GM12878 (cell line): ENCODE measurements around the gene ITGA1.

Source experiments
- EZH2 ChIP-seq: IDR thresholded peaks from 2 replicates; pipeline ENCODE4 v1.6.1; 2012; ENCODE audit warnings: low read depth, mild to moderate bottlenecking, control low read depth, inconsistent platforms, low read length, borderline replicate concordance; ENCODE audit not compliant: control insufficient read depth
- KDM1A ChIP-seq: fragments of 200-600 bp; sonication (generic); IDR thresholded peaks from 2 replicates; pipeline ENCODE4 v1.6.1; 2016; ENCODE audit warnings: borderline replicate concordance
- NFXL1 ChIP-seq: fragments of 450-650 bp; IDR thresholded peaks from 2 replicates; pipeline ENCODE4 v1.6.1; 2017; ENCODE audit warnings: antibody characterized with exemption, mild to moderate bottlenecking, borderline replicate concordance
- TF ChIP-seq, protein P1 (sequence below): IDR thresholded peaks from 2 replicates; pipeline ENCODE4 v1.6.1; 2012; ENCODE audit warnings: mild to moderate bottlenecking, low read depth, low read length

DNA sequence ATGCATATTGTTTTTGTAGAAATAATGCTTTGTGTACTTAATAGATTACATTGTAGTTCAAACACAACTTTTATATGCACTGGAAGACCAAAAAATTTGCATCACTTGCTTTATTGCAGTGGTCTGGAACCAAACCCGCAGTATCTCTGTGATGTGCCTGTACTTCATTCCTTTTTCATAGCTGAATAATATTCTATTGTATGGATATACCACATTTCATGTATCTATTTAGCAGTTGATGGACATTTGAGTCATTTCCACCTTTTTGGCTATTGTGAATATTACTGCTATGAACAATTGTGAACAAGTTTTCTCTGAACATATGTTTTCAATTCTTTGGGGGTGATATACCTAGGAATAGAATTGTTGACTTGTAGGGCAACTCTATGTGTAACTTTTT is 40.1 kb downstream of the ITGA1 start:
- no peak for TF ChIP-seq NFXL1
- TF ChIP-seq, protein P1, sequence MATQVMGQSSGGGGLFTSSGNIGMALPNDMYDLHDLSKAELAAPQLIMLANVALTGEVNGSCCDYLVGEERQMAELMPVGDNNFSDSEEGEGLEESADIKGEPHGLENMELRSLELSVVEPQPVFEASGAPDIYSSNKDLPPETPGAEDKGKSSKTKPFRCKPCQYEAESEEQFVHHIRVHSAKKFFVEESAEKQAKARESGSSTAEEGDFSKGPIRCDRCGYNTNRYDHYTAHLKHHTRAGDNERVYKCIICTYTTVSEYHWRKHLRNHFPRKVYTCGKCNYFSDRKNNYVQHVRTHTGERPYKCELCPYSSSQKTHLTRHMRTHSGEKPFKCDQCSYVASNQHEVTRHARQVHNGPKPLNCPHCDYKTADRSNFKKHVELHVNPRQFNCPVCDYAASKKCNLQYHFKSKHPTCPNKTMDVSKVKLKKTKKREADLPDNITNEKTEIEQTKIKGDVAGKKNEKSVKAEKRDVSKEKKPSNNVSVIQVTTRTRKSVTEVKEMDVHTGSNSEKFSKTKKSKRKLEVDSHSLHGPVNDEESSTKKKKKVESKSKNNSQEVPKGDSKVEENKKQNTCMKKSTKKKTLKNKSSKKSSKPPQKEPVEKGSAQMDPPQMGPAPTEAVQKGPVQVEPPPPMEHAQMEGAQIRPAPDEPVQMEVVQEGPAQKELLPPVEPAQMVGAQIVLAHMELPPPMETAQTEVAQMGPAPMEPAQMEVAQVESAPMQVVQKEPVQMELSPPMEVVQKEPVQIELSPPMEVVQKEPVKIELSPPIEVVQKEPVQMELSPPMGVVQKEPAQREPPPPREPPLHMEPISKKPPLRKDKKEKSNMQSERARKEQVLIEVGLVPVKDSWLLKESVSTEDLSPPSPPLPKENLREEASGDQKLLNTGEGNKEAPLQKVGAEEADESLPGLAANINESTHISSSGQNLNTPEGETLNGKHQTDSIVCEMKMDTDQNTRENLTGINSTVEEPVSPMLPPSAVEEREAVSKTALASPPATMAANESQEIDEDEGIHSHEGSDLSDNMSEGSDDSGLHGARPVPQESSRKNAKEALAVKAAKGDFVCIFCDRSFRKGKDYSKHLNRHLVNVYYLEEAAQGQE: no peak
- no peak for TF ChIP-seq KDM1A
- no peak for TF ChIP-seq EZH2
